KMS-11 (cell line): Measurements from ENCODE around the gene OPRM1.

Source experiments
- H2AFZ ChIP-seq: fragments of 200-600 bp; sonication (generic); 2 replicates; pipeline ENCODE4 v1.6.1; 2016; ENCODE audit warnings: antibody characterized with exemption, mixed run types, low read depth
- H3K27ac ChIP-seq: fragments of 200-600 bp; sonication (generic); 2 replicates; pipeline ENCODE4 v1.6.1; 2016; ENCODE audit warnings: mild to moderate bottlenecking, mixed run types
- H3K27me3 ChIP-seq: fragments of 200-600 bp; sonication (generic); 2 replicates; pipeline ENCODE4 v1.6.1; 2017; ENCODE audit warnings: mild to moderate bottlenecking, low read depth, mixed run types, moderate library complexity; ENCODE audit not compliant: insufficient read depth
- H3K36me3 ChIP-seq: fragments of 200-600 bp; sonication (generic); 2 replicates; pipeline ENCODE4 v1.6.1; 2017; ENCODE audit warnings: mild to moderate bottlenecking, mixed run types; ENCODE audit not compliant: insufficient read depth
- H3K4me1 ChIP-seq: fragments of 200-600 bp; sonication (generic); 2 replicates; pipeline ENCODE4 v1.6.1; 2016; ENCODE audit warnings: mild to moderate bottlenecking, low read depth, mixed run types; ENCODE audit not compliant: poor library complexity, severe bottlenecking
- H3K4me2 ChIP-seq: fragments of 200-600 bp; sonication (generic); 2 replicates; pipeline ENCODE4 v1.7.0; 2016; ENCODE audit warnings: mild to moderate bottlenecking, mixed run types
- H3K4me3 ChIP-seq: fragments of 200-600 bp; sonication (generic); IDR thresholded peaks from 2 replicates; pipeline ENCODE4 v1.6.1; 2017; ENCODE audit warnings: low read depth, low read length, mixed read lengths; ENCODE audit not compliant: insufficient read depth
- H3K79me2 ChIP-seq: fragments of 200-600 bp; sonication (generic); 2 replicates; pipeline ENCODE4 v1.6.1; 2016; ENCODE audit warnings: low read depth, mixed run types; ENCODE audit not compliant: insufficient read depth
- H3K9ac ChIP-seq: fragments of 200-600 bp; sonication (generic); 2 replicates; pipeline ENCODE4 v1.6.1; 2016; ENCODE audit warnings: mild to moderate bottlenecking, mixed run types
- H4K20me1 ChIP-seq: fragments of 200-600 bp; sonication (generic); 2 replicates; pipeline ENCODE4 v1.6.1; 2016; ENCODE audit warnings: mild to moderate bottlenecking, mixed run types; ENCODE audit not compliant: insufficient read depth
- CTCF ChIP-seq: fragments of 200-600 bp; sonication (generic); conservative IDR thresholded peaks from 2 replicates; pipeline ENCODE4 v1.6.1; 2017; ENCODE audit warnings: low read depth, mild to moderate bottlenecking, antibody characterized with exemption, low read length, moderate library complexity, mixed read lengths

The OPRM1 gene

GRCh38 chr6:154292066-154292465 is 253.0 kb downstream of the OPRM1 start:
- Histone ChIP-seq H3K9ac (no peak overlapping the region), H2AFZ (no peak overlapping the region), H3K27me3 (no peaks in the 10 kb centered on the region), H3K79me2 (no peaks in the 10 kb centered on the region), H3K4me3 (no peak overlapping the region), H4K20me1 (no peaks in the 10 kb centered on the region), H3K4me2 (no peak overlapping the region), H3K36me3 (no peaks in the 10 kb centered on the region), H3K27ac (no peak overlapping the region), H3K4me1 (peaks cover 18% of the 10 kb centered on the region)
- TF ChIP-seq CTCF = no peak

GRCh38 chr6:154292855-154293519 is 253.9 kb downstream of the OPRM1 start:
- no peak overlapping the region for H2AFZ ChIP-seq
- peaks cover 26% of the 10 kb centered on the region for H3K4me1 ChIP-seq
- H3K4me2 ChIP-seq = no peak overlapping the region
- no peaks in the 10 kb centered on the region for H4K20me1 ChIP-seq
- H3K9ac ChIP-seq = no peak overlapping the region
- TF ChIP-seq CTCF = no peak
- H3K4me3 ChIP-seq = no peak overlapping the region
- H3K27ac ChIP-seq = no peak overlapping the region
- H3K79me2 ChIP-seq = no peaks in the 10 kb centered on the region
- H3K27me3 ChIP-seq = no peaks in the 10 kb centered on the region
- H3K36me3 ChIP-seq = no peaks in the 10 kb centered on the region

GRCh38 chr6:154295733-154296132 is 256.7 kb downstream of the OPRM1 start:
- Histone ChIP-seq H3K9ac (no peak overlapping the region), H3K27me3 (no peaks in the 10 kb centered on the region), H3K4me3 (no peak overlapping the region), H3K27ac (no peak overlapping the region), H3K4me1 (peaks cover 21% of the 10 kb centered on the region), H3K36me3 (no peaks in the 10 kb centered on the region), H3K79me2 (no peaks in the 10 kb centered on the region), H3K4me2 (no peak overlapping the region), H2AFZ (no peak overlapping the region), H4K20me1 (no peaks in the 10 kb centered on the region)
- TF ChIP-seq CTCF = no peak
